ENCODE measurements around the gene PRSS2. TPM values are rescaled to one million over a fixed set of nuclear protein-coding genes. Genes with fewer than 3 reads are reported as not detected.

PRSS2 gene
- total RNA-seq, 2 experiments from 2014 or later = not detected

- DNase-seq = peak in 7 of 14 experiments; percentile 49 to 80 (median 66)
- H3K36me3 Mint-ChIP-seq (ENCODE audit: low read depth) = peaks cover 38% of the 10 kb centered on the region
- Histone ChIP-seq H3K27me3 (ENCODE audit: control insufficient read depth in 1 of 2, insufficient read depth in 2 of 2, low read length in 2 of 2) (no peaks in the 10 kb centered on the region), H3K4me1 (ENCODE audit: insufficient read depth, low read length) (peaks cover 13% of the 10 kb centered on the region), H3K36me3 (ENCODE audit: insufficient read depth, low read length) (peaks cover 21% of the 10 kb centered on the region), H3K27ac (ENCODE audit: low read depth in 1 of 2, low read length in 2 of 2) (peak overlapping the region; percentile 92 to 99), H3K4me3 (ENCODE audit: low read length) (peak overlapping the region; percentile 91), H3K9me3 (ENCODE audit: control insufficient read depth in 1 of 2, insufficient read depth in 1 of 2, low read length in 2 of 2) (no peaks in the 10 kb centered on the region)
- H3K4me1 Mint-ChIP-seq (ENCODE audit: low read depth) = peaks cover 25% of the 10 kb centered on the region
- peak overlapping the region; percentile 90 for H3K4me3 Mint-ChIP-seq
- intact Hi-C loops (cut with DNase I, micrococcal nuclease) = loop anchor here (1.0 to 5.0 kb wide), 2 partner anchors 24 to 72 kb away; no protein-coding TSS in a partner anchor
- peak overlapping the region; percentile 98 for H3K27ac Mint-ChIP-seq
- CTCF ChIA-PET = interaction anchor here (0.6 to 2.5 kb wide), 4 partner anchors 24 to 152 kb away, joined by 3 to 13 read pairs (median 4); no protein-coding TSS in a partner anchor
- no peaks in the 10 kb centered on the region for H3K9me3 Mint-ChIP-seq
- no peaks in the 10 kb centered on the region for H3K27me3 Mint-ChIP-seq
- ATAC-seq (ENCODE audit: poor library complexity) = peak; percentile 20
- POLR2A ChIA-PET = interaction anchor here (0.6 to 22.8 kb wide), 11 partner anchors 22 to 264 kb away, joined by 3 to 5733 read pairs (median 6); no protein-coding TSS in a partner anchor
- TF ChIP-seq CTCF (IDR thresholded peaks at IDR 0.05) = no peak
Measured at GRCh38 chr7:142784716-142785115, 13.9 kb downstream of the PRSS2 start.

GRCh38 chr7:142785841-142786250 lies 15.1 kb downstream of the PRSS2 start:
- no peak for TF ChIP-seq CTCF (IDR thresholded peaks at IDR 0.05)
- Histone ChIP-seq H3K27ac (ENCODE audit: low read depth in 1 of 2, low read length in 2 of 2) (peak overlapping the region; percentile 92 to 99), H3K4me1 (ENCODE audit: insufficient read depth, low read length) (peaks cover 16% of the 10 kb centered on the region), H3K9me3 (ENCODE audit: control insufficient read depth in 1 of 2, insufficient read depth in 1 of 2, low read length in 2 of 2) (no peaks in the 10 kb centered on the region), H3K4me3 (ENCODE audit: low read length) (peak overlapping the region; percentile 91), H3K36me3 (ENCODE audit: insufficient read depth, low read length) (peaks cover 29% of the 10 kb centered on the region), H3K27me3 (ENCODE audit: control insufficient read depth in 1 of 2, insufficient read depth in 2 of 2, low read length in 2 of 2) (no peaks in the 10 kb centered on the region)
- DNase-seq = peak; percentile 65 to 94 (median 78)
- H3K27ac Mint-ChIP-seq = peak overlapping the region; percentile 98
- intact Hi-C loops (cut with DNase I, micrococcal nuclease) = loop anchor here (1.0 kb wide), 2 partner anchors 11 to 22 kb away; no protein-coding TSS in a partner anchor
- ChIA-PET CTCF (interaction anchor here (0.8 to 2.5 kb wide), 3 partner anchors 12 to 25 kb away, joined by 4 to 13 read pairs (median 5); no protein-coding TSS in a partner anchor), POLR2A (interaction anchor here (0.8 to 22.8 kb wide), 11 partner anchors 21 to 599 kb away, joined by 3 to 5733 read pairs (median 6); partner anchors contain the start of genes EPHB6 and GSTK1)
- H3K27me3 Mint-ChIP-seq = no peaks in the 10 kb centered on the region
- no peaks in the 10 kb centered on the region for H3K9me3 Mint-ChIP-seq
- peak; percentile 81 for ATAC-seq (ENCODE audit: poor library complexity)
- peaks cover 25% of the 10 kb centered on the region for H3K4me1 Mint-ChIP-seq (ENCODE audit: low read depth)
- H3K36me3 Mint-ChIP-seq (ENCODE audit: low read depth) = peaks cover 49% of the 10 kb centered on the region
- H3K4me3 Mint-ChIP-seq = peak overlapping the region; percentile 90

GRCh38 chr7:142787034-142787768 lies 16.4 kb downstream of the PRSS2 start:
- Histone ChIP-seq H3K4me3 (ENCODE audit: low read length) (peak overlapping the region; percentile 91), H3K27me3 (ENCODE audit: control insufficient read depth in 1 of 2, insufficient read depth in 2 of 2, low read length in 2 of 2) (no peaks in the 10 kb centered on the region), H3K4me1 (ENCODE audit: insufficient read depth, low read length) (peaks cover 27% of the 10 kb centered on the region), H3K36me3 (ENCODE audit: insufficient read depth, low read length) (peaks cover 40% of the 10 kb centered on the region), H3K27ac (ENCODE audit: low read depth in 1 of 2, low read length in 2 of 2) (peak overlapping the region; percentile 82 to 99), H3K9me3 (ENCODE audit: control insufficient read depth in 1 of 2, insufficient read depth in 1 of 2, low read length in 2 of 2) (no peaks in the 10 kb centered on the region)
- ChIA-PET CTCF (interaction anchor here (1.7 to 14.4 kb wide), 2 partner anchors 22 to 24 kb away, joined by 5 to 135 read pairs; no protein-coding TSS in a partner anchor), POLR2A (interaction anchor here (0.7 to 22.8 kb wide), 12 partner anchors 20 to 488 kb away, joined by 3 to 5733 read pairs (median 9); no protein-coding TSS in a partner anchor)
- no peaks in the 10 kb centered on the region for H3K9me3 Mint-ChIP-seq
- peaks cover 33% of the 10 kb centered on the region for H3K4me1 Mint-ChIP-seq (ENCODE audit: low read depth)
- peak in 4 of 14 experiments; percentile 3 to 32 (median 8) for DNase-seq
- TF ChIP-seq CTCF (IDR thresholded peaks at IDR 0.05) = no peak
- intact Hi-C loops (cut with DNase I, micrococcal nuclease) = loop anchor here in 1 of 2 experiments (1.0 kb wide), 1 partner anchor 8 kb away; no protein-coding TSS in a partner anchor
- H3K27ac Mint-ChIP-seq = peak overlapping the region; percentile 98
- H3K36me3 Mint-ChIP-seq (ENCODE audit: low read depth) = peaks cover 60% of the 10 kb centered on the region
- H3K4me3 Mint-ChIP-seq = peak overlapping the region; percentile 97
- ATAC-seq (ENCODE audit: poor library complexity) = no peak
- H3K27me3 Mint-ChIP-seq = no peaks in the 10 kb centered on the region
